Stimulated activated CD8-positive, alpha-beta memory T cell treated with anti-CD3 and anti-CD28 coated beads, Interleukin-2, amount 100 ng/mL, for 1 hour (primary cell): ENCODE measurements around the gene SMIM9.

Experiments used
- DNase-seq, 2 donors: peaks; one replicate each; pipeline ENCODE4 v3.0.0-alpha.2; 2020; ENCODE audit warnings: low read depth in 2 of 2

The SMIM9 gene

DNA sequence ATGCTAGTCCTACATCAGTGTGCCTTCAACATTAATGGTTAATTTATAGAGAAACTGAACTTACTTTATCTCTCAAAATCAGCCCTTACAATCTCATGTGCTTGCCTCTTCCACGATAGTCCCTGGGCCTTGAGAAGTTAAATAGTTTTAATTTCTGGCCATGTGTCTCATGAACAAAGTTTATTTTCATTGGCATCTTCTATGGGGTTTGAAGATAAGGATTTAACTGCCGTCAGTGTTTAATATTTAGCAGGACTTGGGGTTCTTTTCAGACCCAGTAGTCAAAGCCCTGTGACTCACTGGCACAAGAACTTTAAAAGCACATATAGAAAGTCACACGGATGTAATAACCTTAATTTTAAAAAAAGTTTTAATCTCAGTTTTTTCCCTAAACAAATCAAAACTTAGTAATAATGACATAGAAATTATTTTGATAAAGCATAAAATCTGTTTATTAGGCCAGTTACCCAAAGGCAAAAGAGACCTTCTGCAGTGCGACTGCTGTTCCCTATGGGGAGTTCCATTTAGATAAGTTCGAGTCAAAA, 19.1 kb downstream of the SMIM9 start:
- no peak for DNase-seq

DNA sequence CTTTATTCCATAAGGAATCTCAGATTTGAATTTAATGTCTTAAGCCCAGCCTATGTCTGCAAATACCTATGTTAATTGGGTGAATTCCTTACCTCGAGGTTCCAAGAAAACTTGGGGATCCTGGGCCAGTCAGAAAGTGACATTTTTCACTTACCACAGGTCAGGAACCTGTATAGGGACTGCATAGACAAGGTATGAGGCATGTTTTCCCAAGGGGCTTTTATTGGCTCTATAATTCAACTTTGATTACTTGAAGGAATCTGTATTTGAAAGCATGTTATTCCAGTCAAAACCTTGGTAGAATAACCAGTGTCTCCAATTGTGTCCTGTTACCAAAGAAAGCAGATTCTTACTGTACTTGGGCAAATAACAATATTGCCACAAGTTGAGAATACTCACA, 20.7 kb downstream of the SMIM9 start:
- no peak for DNase-seq

- DNase-seq, result no peak
Observed at GRCh38 chrX:154812341-154813101, 21.9 kb downstream of the SMIM9 start.

DNA sequence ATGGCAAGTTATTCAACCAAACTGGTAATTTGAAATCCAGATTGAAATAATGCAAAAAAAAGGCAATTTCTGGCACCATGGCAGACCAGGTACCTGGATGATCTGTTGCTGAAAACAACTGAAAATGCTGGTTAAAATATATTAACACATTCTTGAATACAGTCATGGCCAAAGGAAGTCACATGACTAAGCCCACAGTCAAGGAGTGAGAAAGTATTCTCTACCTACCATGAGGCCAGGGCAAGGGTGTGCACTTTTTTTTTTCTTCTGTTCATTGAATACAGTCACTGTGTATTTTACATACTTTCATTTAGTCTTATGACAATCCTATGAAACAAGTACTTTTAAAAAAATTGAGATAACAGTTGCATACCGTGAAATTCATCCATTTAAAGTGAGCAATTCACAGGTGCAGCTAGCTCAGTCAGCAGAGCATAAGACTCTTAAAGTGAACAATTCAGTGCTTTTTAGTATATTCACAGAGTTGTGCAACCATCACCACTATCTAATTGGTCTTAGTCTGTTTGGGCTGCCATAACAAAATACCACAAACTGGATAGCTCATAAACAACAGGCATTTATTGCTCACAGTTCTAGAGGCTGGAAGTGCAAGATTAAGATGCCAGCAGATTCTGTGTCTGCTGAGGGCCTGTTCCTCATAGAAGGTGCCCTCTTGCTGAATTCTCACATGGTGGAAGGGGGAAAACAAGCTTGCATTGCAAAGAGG, 24.4 kb downstream of the SMIM9 start:
- DNase-seq, result no peak

DNA sequence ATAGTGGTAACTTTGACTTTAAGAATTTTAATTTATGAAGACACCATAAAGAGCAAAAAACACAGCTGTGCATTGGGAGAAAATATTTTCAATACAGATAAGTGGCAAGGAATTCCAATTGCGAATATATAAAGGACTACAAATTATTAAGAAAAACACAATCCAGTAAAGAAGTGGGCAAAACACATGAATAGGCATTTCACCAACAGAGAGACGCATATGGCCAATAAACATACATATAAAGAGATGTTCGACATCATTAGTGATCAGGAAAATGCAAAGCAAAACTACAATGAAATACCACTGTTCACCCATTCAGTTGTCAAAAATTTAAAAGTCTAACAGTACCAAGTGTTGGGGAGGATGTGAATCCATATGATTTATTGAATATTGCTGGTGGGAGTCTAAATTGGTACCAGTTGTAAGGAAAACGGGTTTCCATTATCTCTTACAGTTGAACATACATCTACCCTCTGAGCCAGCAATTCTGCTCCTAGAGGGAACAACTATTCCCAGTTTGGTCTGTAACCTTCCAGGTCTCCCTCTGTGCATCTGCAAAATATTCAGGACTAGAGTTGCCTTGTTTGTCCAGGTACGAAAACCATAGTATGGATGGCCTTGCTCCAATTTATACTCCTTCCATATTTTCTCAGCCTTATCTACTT, 27.5 kb downstream of the SMIM9 start:
- no peak for DNase-seq

DNA sequence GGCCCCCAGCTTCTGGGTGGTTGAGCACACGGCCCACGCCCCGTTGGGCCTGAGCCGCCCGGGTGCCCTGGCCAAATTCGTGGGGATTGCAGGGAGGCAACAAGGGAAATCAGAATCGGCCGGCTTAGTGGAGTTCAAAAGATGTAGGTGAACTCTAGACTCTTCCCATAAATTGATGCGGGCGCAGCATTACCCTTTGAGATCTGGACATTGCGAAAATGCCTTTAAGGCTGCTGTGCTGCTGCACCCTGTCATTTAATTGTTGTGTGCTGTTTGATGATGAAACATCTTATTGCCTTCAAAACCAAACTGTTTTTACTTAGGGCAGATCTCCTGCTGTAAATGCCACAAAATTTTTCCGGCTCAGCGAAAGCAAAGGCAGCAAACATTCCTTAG, 28.8 kb downstream of the SMIM9 start:
- DNase-seq, result no peak

DNA sequence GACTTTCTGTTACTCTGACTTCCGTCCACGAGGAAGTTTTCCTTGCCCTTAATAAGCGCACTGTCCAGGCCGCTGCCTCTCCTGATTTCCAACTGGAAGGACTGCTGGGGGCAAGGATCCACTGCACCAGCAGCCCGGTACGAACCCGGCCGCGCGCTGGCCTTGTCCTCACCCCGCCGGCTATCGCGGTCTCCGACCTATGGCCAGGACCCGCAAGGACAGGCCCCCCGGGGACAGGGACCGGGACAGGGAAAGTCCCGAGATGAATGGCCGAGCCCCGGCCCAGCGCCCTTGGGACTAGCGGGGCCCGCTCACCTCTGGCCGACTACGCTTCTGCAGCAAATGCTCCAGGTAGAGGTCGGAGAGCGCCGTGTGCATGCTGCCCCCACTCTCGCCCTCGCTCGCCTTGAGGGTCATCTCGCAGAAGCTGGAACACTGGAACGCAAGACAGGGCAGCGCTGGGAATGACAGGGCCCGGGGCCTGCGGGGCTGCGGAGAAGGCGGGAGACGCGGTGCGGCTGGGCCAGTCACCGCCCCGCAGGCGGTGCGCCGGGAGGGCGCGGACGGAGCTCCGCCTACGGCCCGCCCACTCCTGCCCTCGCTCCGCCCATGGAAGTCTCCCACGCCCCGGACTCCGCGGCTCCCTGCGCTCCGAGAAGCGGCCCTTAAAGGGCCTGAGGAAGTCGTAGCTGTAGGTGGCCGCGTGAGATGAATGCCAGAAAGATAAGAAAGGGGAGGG, 29.3 kb downstream of the SMIM9 start, which contains the start of gene MPP1:
Gene MPP1 (minus strand): TSS at position 529 of the 739 bp plus-strand sequence. CDS start 112 bp downstream, at position 417.
- peak; percentile 45 to 50 for DNase-seq

GRCh38 chrX:154804261-154804956, 30.1 kb downstream of the SMIM9 start:
- no peak for DNase-seq

GRCh38 chrX:154802947-154803346, 31.5 kb downstream of the SMIM9 start:
- DNase-seq, result no peak

- no peak for DNase-seq
Observed at GRCh38 chrX:154800478-154801210, 33.8 kb downstream of the SMIM9 start.

DNA sequence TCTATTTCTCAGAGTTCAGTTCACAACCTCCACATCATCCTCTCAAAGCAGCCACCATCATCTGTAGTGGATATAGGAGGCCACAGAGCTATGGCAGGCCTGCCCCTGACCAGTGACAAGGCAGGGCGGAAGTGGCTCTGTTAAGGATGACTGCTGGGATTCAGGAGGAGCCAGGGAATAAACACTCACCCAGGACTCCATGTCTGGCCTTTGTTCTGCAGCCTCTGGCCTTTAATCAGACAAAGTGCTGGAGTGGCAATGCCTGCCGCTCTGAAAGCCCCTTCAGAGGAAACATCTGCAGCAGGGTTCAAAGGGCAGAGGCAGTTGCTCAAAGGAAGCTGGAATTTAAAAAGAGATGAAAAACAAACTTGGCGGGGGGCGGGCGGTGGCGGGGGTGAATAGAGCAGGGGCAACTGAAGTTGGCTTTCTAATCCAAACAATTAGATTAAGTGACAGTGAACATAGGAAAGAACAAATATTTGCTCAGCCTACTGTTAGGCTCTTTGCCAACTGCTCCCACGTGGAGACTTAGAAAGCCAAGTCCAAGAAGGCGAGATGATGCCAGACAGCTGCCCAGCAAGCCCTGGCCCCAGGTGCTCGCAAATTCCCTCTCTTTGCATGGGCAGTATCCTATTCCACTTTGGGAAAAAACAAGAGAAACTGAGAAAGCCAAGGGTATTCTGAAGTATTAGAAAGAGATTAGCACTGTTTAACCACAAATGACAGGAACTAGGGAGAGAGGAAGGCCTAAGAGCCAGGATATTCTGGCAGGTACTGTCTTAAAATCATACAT, 34.7 kb downstream of the SMIM9 start:
- DNase-seq, result no peak

DNA sequence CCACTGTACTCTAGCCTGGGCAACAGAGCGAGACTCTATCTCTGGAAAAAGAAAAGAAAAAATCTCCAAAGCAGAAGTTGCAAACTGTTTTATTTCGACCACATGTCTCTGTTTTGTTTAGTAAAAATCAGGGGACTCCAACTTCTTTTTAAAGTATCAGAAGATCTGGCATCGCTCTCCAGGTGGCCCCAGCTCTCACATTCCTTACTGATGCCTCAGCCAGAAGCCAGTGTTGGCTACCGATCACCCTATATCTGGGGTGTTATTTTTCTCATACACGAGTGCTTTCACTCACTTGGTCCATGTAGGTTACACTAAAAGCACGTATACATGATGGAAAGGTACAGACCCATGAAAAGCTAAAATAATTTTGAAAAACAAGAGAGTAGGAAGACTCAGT, 37.5 kb downstream of the SMIM9 start:
- no peak for DNase-seq

DNA sequence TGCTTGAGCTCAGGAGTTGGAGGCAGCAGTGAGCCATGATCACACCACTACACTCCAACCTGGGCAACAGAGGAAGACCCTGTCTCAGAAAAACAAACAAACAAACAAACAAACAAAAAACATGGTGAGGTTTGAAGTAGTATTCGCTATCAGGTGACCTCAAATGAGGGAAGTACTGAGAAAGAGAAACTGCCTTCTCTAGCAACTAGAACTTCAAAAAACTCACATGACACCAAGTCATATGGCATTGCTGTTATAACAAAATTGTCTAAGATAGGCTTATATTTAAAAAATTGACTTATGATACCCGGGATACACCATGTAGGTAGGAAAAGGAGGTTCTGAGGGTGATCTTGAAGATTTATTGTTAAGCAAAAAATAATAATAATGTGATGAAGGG, 39.4 kb downstream of the SMIM9 start:
- no peak for DNase-seq

- DNase-seq, result no peak
Observed at GRCh38 chrX:154793084-154793795, 41.2 kb downstream of the SMIM9 start.

GRCh38 chrX:154791939-154792338, 42.5 kb downstream of the SMIM9 start:
- DNase-seq, result no peak

DNA sequence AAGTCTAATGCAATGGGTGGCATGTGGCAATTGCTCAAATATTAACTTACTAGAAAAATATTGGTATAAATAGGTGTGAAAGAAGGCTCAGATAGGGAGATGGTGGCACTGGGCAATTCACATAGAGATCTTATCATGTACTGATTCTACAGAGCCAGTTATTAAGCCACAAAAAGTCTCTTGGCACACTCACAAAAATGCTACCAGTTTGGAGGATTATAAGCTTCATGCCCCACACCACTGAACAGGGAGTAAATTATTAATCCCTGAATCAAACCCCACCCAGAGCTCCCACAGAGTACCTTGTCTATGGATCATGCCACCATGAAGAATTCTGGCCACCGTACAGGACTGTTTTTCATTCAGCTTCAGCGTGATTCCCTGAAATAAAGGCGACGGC, 43.0 kb downstream of the SMIM9 start:
- no peak for DNase-seq

GRCh38 chrX:154785716-154786115, 48.7 kb downstream of the SMIM9 start:
- no peak for DNase-seq

DNA sequence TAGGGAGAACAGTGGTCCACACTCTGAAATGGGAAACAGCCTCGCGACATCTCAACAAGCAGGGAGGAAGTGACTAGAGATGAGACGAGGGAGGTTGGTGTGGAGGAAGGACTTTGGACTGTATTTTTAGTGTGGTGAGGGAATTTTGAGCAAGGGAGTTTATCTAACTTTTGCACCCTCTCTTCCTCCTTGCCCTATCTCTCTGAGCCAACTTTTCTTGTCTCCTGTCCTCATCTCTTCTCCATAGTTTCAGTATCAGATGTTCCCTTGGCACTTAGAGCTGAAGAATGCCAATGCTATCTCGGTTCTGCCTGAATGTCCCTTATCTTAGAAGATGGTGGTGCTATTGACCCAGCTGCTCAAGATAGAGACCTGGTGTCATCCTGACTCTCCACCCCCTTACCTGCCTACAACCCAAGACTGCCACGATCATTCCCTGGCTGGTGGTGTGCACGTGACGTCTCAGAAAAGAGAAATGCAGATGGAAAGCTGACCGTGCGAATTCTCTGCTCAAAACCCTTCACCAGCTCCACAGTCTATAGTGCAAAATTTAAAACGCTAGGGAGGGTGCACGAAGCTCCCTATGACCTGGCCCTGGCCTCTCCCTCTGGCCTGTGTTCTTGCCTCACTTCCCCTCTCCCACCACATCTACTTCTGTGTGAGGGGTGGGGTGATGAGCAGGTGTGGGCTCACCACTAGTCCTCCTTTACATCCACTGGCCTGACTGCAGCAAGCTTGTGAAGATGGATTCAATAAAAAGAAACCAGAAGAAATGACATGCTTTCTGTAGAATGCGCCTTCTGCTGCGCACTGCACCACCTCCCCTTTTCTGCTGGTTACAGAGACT, 50.1 kb downstream of the SMIM9 start:
- DNase-seq, result no peak
